GM12864 (cell line): ENCODE measurements around the gene DIPK1A.

Experiments used
- DNase-seq: peaks from one replicate; pipeline ENCODE4 v3.0.0-alpha.2; 2011; ENCODE audit warnings: low read depth
- H3K4me3 ChIP-seq: 2 replicates; pipeline ENCODE4 v1.5.1; 2011; ENCODE audit warnings: mild to moderate bottlenecking, low read depth, low read length, control low read depth
- TF ChIP-seq, protein P1 (sequence below): IDR thresholded peaks from 2 replicates; pipeline ENCODE4 v1.5.1; 2011; ENCODE audit warnings: low read depth, mild to moderate bottlenecking, moderate library complexity, low read length, control low read depth, inconsistent platforms; ENCODE audit errors: missing control alignments

DIPK1A gene

DNA sequence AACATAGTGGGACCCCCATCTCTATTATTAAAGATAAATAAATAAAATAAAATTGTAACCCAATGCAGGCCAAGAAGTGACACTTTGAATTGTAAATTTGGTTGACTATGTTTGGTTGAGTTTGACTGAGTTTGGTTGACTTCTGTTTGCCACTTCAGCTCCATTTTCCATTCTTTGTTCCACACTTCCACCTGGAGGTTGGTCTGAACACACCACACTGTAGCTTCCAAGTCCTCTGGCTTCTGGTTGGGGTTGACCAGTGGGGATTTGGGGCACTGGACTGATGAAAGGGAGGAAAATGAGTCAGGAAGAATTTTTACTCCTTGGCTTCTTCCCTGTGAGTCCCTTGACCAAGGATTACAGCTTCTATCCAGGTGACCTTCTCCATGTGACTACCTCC, 40.6 kb upstream of the DIPK1A start:
- no peak for DNase-seq
- no peak overlapping the region for H3K4me3 ChIP-seq
- TF ChIP-seq, protein P1, sequence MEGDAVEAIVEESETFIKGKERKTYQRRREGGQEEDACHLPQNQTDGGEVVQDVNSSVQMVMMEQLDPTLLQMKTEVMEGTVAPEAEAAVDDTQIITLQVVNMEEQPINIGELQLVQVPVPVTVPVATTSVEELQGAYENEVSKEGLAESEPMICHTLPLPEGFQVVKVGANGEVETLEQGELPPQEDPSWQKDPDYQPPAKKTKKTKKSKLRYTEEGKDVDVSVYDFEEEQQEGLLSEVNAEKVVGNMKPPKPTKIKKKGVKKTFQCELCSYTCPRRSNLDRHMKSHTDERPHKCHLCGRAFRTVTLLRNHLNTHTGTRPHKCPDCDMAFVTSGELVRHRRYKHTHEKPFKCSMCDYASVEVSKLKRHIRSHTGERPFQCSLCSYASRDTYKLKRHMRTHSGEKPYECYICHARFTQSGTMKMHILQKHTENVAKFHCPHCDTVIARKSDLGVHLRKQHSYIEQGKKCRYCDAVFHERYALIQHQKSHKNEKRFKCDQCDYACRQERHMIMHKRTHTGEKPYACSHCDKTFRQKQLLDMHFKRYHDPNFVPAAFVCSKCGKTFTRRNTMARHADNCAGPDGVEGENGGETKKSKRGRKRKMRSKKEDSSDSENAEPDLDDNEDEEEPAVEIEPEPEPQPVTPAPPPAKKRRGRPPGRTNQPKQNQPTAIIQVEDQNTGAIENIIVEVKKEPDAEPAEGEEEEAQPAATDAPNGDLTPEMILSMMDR = no peak

DNA sequence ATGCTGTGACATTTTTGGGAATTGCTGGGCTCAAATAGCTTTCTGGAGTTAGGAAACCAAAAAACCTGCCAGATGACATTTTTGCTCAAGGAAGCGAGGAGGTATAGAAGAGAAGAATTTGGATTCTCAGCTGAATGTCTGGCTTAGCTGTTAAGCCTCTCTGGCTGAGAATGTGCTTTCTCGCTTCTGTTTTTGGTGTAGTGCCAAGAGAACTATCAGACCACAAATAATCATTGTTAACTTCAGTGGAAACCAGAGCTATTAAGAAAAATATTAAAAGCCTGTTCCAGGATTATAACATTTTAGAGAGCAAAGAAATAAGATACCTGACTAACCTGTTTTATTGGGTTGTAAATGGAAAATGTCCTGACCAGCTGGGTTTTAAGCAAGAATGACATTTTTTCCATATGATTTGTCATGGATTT, 39.5 kb upstream of the DIPK1A start:
- H3K4me3 ChIP-seq = no peak overlapping the region
- no peak for DNase-seq
- TF ChIP-seq, protein P1 = no peak

GRCh38 chr1:93000291-93000690, 39.0 kb upstream of the DIPK1A start:
- TF ChIP-seq, protein P1 = no peak
- no peak for DNase-seq
- no peak overlapping the region for H3K4me3 ChIP-seq

DNA sequence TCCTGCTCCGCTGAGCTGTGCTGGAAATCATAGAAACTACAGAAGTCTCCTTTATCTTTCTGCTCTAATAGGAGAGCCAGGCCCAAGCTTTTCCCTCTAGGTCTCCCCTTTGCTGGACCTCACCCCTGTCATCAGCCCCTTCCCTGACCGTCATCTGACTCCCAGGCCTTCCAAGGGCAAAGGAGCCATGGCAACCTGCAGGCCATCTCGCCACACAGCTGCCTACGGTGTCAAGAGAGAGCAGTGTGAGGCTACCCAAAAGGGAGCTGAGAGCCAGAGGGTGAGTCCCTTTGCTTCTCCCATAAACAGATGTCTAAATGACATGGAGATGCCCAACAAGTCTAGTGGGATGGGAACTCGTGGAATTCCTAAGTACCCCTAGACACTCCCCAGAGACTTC, 37.6 kb upstream of the DIPK1A start:
- no peak overlapping the region for H3K4me3 ChIP-seq
- TF ChIP-seq, protein P1 = no peak
- no peak for DNase-seq

GRCh38 chr1:92995441-92996430, 34.5 kb upstream of the DIPK1A start:
- no peak for DNase-seq

GRCh38 chr1:92994105-92994712, 32.9 kb upstream of the DIPK1A start:
- H3K4me3 ChIP-seq = no peak overlapping the region
- TF ChIP-seq, protein P1 = peak; percentile 66

More at GRCh38 chr1:92995441-92996430, 34.5 kb upstream of the DIPK1A start:
- TF ChIP-seq, protein P1 = no peak
- no peak overlapping the region for H3K4me3 ChIP-seq

GRCh38 chr1:92993581-92993980, 32.3 kb upstream of the DIPK1A start:
- DNase-seq = no peak
- TF ChIP-seq, protein P1 = no peak
- no peak overlapping the region for H3K4me3 ChIP-seq

More at GRCh38 chr1:92994105-92994712, 32.9 kb upstream of the DIPK1A start:
- peak; percentile 76 for DNase-seq
